SK-N-SH (cell line): ENCODE data around the gene OR13C5. TPM values are rescaled to one million over a fixed set of nuclear protein-coding genes. Genes with fewer than 3 reads are reported as not detected.

Source experiments
- CTCF ChIA-PET: fragments of 300-600, 350-600 bp; formaldehyde crosslinking; extraction: SDS; loops from one replicate; lab custom pipeline; 2021; lab: Yijun Ruan, JAX
- POLR2A ChIA-PET: fragments of 350-600 bp; sonication (Branson Sonifier 250); formaldehyde crosslinking; extraction: SDS; loops from one replicate; lab custom pipeline; 2020; ENCODE audit warnings: antibody characterized with exemption, inconsistent platforms; lab: Yijun Ruan, JAX
- DNase-seq: peaks from one replicate; pipeline ENCODE4 v3.0.0; 2012
- H2AFZ ChIP-seq: fragments of 200-600 bp; sonication (generic); 2 replicates; pipeline ENCODE4 v1.8.1; 2016; ENCODE audit warnings: antibody characterized with exemption, mild to moderate bottlenecking, low read depth
- H3F3A ChIP-seq: fragments of 200-600 bp; sonication (generic); replicated peaks from 2 replicates; pipeline ENCODE3; 2016; ENCODE audit warnings: antibody characterized with exemption, mild to moderate bottlenecking; ENCODE audit not compliant: insufficient read depth
- H3K27ac ChIP-seq, 2 experiments: fragments of 200-500 bp in 1 of 2; fragments of 200-600 bp in 1 of 2; sonication (Bioruptor generic) in 1 of 2; sonication (generic), shearing (Covaris generic) in 1 of 2; 2 replicates each; pipeline versions ENCODE4 v1.5.1 to v1.6.1; 2014 to 2016; ENCODE audit warnings: low read depth in 2 of 2, inconsistent platforms in 1 of 2, low read length in 1 of 2, mild to moderate bottlenecking in 1 of 2, mixed read lengths in 1 of 2
- H3K27me3 ChIP-seq: fragments of 200-600 bp; sonication (generic), shearing (Covaris generic); 2 replicates; pipeline ENCODE4 v1.6.1; 2016; ENCODE audit warnings: mixed run types; ENCODE audit not compliant: insufficient read depth
- H3K36me3 ChIP-seq, 2 experiments: fragments of 200-500 bp in 1 of 2; fragments of 200-600 bp in 1 of 2; sonication (Bioruptor generic) in 1 of 2; sonication (generic) in 1 of 2; replicated peaks in 1 of 2; 2 replicates each; pipeline versions ENCODE3 to v1.5.1; 2014 to 2016; ENCODE audit warnings: low read length in 1 of 2, mild to moderate bottlenecking in 1 of 2; ENCODE audit not compliant: insufficient read depth in 2 of 2, control insufficient read depth in 1 of 2
- H3K4me1 ChIP-seq, 2 experiments: fragments of 200-500 bp in 1 of 2; fragments of 200-600 bp in 1 of 2; sonication (Bioruptor generic) in 1 of 2; sonication (generic), shearing (Covaris generic) in 1 of 2; 2 replicates each; pipeline versions ENCODE4 v1.5.1 to v1.6.1; 2014 to 2016; ENCODE audit warnings: low read depth in 1 of 2, low read length in 1 of 2, mixed run types in 1 of 2; ENCODE audit not compliant: insufficient read depth in 2 of 2, control insufficient read depth in 1 of 2
- H3K4me2 ChIP-seq: fragments of 200-600 bp; sonication (generic), shearing (Covaris generic); 2 replicates; pipeline ENCODE4 v1.6.1; 2017; ENCODE audit warnings: mixed run types
- H3K4me3 ChIP-seq, 2 experiments: fragments of 200-500 bp in 1 of 2; fragments of 200-600 bp in 1 of 2; sonication (Bioruptor generic) in 1 of 2; sonication (generic), shearing (Covaris generic) in 1 of 2; 2 replicates each; pipeline versions ENCODE4 v1.5.1 to v1.8.1; 2014 to 2016; ENCODE audit warnings: low read depth in 2 of 2, inconsistent platforms in 1 of 2, low read length in 1 of 2, mild to moderate bottlenecking in 1 of 2, mixed read lengths in 1 of 2, moderate library complexity in 1 of 2
- H3K79me2 ChIP-seq: fragments of 200-600 bp; sonication (generic); 2 replicates; pipeline ENCODE4 v1.8.1; 2017; ENCODE audit warnings: mild to moderate bottlenecking; ENCODE audit not compliant: insufficient read depth
- H3K9ac ChIP-seq: fragments of 200-600 bp; sonication (generic); 2 replicates; pipeline ENCODE4 v1.6.1; 2017; ENCODE audit warnings: mixed run types
- H3K9me2 ChIP-seq: fragments of 200-600 bp; sonication (generic); 2 replicates; pipeline ENCODE4 v1.6.1; 2017; ENCODE audit warnings: mixed run types
- H3K9me3 ChIP-seq: fragments of 200-600 bp; sonication (generic); 2 replicates; pipeline ENCODE4 v1.6.1; 2017; ENCODE audit warnings: mixed run types, mild to moderate bottlenecking, moderate library complexity
- H4K20me1 ChIP-seq: fragments of 200-600 bp; sonication (generic); 2 replicates; pipeline ENCODE4 v1.6.1; 2017; ENCODE audit warnings: mild to moderate bottlenecking, mixed run types; ENCODE audit not compliant: insufficient read depth
- GATA2 ChIP-seq: sonication (generic); formaldehyde crosslinking; IDR thresholded peaks from 2 replicates; pipeline ENCODE4 v1.5.0; 2020; ENCODE audit warnings: mild to moderate bottlenecking, missing genetic modification reagents
- MEF2A ChIP-seq: IDR thresholded peaks from 2 replicates; pipeline ENCODE4 v1.4.0; 2012; ENCODE audit warnings: low read depth, borderline replicate concordance
- POLR2AphosphoS5 ChIP-seq: IDR thresholded peaks from 2 replicates; pipeline ENCODE4 v1.6.1; 2012; ENCODE audit warnings: low read depth, low read length
- RCOR1 ChIP-seq: fragments of 150-350 bp; IDR thresholded peaks from 2 replicates; pipeline ENCODE4 v1.6.1; 2017; ENCODE audit warnings: antibody characterized with exemption, low read length
- RXRA ChIP-seq: IDR thresholded peaks from 2 replicates; pipeline ENCODE4 v1.4.0; 2012; ENCODE audit warnings: low read depth, mild to moderate bottlenecking, borderline replicate concordance
- TAF1 ChIP-seq: IDR thresholded peaks from 2 replicates; pipeline ENCODE4 v1.6.1; 2012; ENCODE audit warnings: low read depth, mild to moderate bottlenecking, low read length, moderate library complexity, borderline replicate concordance
- WGBS: methylation state at CpG from one replicate; pipeline ENCODE4 v1.1.6; 2017; ENCODE audit warnings: low lambda C conversion rate; 5-methylcytosine and 5-hydroxymethylcytosine counted together
- polyA plus RNA-seq, 3 experiments: library from polyadenylated mRNA; depleted of rRNA; stranded (reverse); fragments of >200 nt; gene quantifications; 2 replicates each; pipeline ENCODE4 v1.2.3, GENCODE V29; 2012
- TF ChIP-seq, protein P1 (sequence below): fragments of 150-350 bp; IDR thresholded peaks from 2 replicates; pipeline ENCODE4 v1.6.1; 2017; ENCODE audit warnings: antibody characterized with exemption, low read length, low read depth, borderline replicate concordance
- TF ChIP-seq, protein P2 (sequence below): fragments of 200-600 bp; sonication (generic); IDR thresholded peaks from 2 replicates; pipeline ENCODE4 v1.6.1; 2017; ENCODE audit warnings: antibody characterized with exemption, mild to moderate bottlenecking, moderate library complexity
- TF ChIP-seq, protein P3 (sequence below): IDR thresholded peaks from 2 replicates; pipeline ENCODE4 v1.6.1; 2012; ENCODE audit warnings: mild to moderate bottlenecking, low read depth, low read length, moderate library complexity

Gene OR13C5
- polyA plus RNA-seq, 1 of the 3 experiments (the other 2 are of a cell fraction), result not detected

DNA sequence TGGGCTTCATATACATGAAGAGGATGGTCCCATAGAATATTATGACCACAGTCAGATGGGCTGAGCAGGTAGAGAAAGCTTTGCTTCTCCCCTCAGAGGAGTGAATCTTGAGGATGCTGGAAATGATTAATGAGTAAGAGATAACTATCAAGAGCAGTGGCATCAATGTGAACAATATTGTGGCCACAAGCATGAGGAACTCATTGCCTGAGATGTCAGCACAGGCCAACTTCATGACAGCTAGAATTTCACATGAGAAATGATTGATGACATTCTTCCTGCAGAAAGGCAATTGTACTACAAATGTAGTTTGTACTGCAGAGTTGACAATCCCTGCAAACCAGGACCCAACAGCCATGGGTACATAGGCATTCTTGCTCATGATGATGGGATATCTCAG lies 18.2 kb upstream of the OR13C5 start (continued):
- TF ChIP-seq, protein P1, sequence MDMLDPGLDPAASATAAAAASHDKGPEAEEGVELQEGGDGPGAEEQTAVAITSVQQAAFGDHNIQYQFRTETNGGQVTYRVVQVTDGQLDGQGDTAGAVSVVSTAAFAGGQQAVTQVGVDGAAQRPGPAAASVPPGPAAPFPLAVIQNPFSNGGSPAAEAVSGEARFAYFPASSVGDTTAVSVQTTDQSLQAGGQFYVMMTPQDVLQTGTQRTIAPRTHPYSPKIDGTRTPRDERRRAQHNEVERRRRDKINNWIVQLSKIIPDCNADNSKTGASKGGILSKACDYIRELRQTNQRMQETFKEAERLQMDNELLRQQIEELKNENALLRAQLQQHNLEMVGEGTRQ, result no peak
- TF ChIP-seq, protein P2, sequence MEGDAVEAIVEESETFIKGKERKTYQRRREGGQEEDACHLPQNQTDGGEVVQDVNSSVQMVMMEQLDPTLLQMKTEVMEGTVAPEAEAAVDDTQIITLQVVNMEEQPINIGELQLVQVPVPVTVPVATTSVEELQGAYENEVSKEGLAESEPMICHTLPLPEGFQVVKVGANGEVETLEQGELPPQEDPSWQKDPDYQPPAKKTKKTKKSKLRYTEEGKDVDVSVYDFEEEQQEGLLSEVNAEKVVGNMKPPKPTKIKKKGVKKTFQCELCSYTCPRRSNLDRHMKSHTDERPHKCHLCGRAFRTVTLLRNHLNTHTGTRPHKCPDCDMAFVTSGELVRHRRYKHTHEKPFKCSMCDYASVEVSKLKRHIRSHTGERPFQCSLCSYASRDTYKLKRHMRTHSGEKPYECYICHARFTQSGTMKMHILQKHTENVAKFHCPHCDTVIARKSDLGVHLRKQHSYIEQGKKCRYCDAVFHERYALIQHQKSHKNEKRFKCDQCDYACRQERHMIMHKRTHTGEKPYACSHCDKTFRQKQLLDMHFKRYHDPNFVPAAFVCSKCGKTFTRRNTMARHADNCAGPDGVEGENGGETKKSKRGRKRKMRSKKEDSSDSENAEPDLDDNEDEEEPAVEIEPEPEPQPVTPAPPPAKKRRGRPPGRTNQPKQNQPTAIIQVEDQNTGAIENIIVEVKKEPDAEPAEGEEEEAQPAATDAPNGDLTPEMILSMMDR, result no peak
- TF ChIP-seq POLR2AphosphoS5 (no peak), TAF1 (no peak), GATA2 (CRISPR knock-in tag) (no peak)

DNA sequence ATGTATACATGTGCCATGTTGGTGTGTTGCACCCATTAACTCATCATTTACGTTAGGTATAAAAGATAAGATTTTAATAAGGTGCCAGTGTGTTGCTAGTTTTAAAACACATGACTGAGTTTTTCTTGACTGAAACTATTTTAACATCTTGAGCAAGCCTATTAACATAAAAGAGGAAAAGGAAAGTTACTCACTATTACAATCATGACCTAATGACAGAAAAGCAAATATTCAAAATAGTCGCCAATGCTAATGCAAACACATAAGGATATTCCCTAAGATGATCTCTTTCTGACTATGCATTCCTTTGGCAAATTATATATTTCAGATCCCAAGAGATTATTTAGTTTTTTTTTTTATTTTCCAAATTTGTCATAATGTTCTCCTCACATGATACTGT lies 12.0 kb upstream of the OR13C5 start:
- DNase-seq, result no peak
- no peaks in the 10 kb centered on the region for H3K4me1 ChIP-seq
- TF ChIP-seq TAF1 (no peak), RCOR1 (no peak), MEF2A (no peak)
- TF ChIP-seq, protein P3, sequence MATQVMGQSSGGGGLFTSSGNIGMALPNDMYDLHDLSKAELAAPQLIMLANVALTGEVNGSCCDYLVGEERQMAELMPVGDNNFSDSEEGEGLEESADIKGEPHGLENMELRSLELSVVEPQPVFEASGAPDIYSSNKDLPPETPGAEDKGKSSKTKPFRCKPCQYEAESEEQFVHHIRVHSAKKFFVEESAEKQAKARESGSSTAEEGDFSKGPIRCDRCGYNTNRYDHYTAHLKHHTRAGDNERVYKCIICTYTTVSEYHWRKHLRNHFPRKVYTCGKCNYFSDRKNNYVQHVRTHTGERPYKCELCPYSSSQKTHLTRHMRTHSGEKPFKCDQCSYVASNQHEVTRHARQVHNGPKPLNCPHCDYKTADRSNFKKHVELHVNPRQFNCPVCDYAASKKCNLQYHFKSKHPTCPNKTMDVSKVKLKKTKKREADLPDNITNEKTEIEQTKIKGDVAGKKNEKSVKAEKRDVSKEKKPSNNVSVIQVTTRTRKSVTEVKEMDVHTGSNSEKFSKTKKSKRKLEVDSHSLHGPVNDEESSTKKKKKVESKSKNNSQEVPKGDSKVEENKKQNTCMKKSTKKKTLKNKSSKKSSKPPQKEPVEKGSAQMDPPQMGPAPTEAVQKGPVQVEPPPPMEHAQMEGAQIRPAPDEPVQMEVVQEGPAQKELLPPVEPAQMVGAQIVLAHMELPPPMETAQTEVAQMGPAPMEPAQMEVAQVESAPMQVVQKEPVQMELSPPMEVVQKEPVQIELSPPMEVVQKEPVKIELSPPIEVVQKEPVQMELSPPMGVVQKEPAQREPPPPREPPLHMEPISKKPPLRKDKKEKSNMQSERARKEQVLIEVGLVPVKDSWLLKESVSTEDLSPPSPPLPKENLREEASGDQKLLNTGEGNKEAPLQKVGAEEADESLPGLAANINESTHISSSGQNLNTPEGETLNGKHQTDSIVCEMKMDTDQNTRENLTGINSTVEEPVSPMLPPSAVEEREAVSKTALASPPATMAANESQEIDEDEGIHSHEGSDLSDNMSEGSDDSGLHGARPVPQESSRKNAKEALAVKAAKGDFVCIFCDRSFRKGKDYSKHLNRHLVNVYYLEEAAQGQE, result no peak
- H3K9me3 ChIP-seq, result no peaks in the 10 kb centered on the region
- no peak overlapping the region for H3K27ac ChIP-seq
- ChIA-PET POLR2A (no interaction called here), CTCF (no interaction called here)
- no peak overlapping the region for H3K9ac ChIP-seq
- H2AFZ ChIP-seq, result no peak overlapping the region; the same call in 1 of the 2 replicates
- H3K79me2 ChIP-seq, result no peaks in the 10 kb centered on the region
- H3K27me3 ChIP-seq, result no peaks in the 10 kb centered on the region
- no peaks in the 10 kb centered on the region for H3K9me2 ChIP-seq
- no peaks in the 10 kb centered on the region for H4K20me1 ChIP-seq
- no peak overlapping the region for H3K4me2 ChIP-seq
- H3K36me3 ChIP-seq, result no peaks in the 10 kb centered on the region
- no peak overlapping the region for H3K4me3 ChIP-seq
- 34% methylated on average over 2 of the region's 2 CpGs for WGBS
- H3F3A ChIP-seq, result no peaks in the 10 kb centered on the region

DNA sequence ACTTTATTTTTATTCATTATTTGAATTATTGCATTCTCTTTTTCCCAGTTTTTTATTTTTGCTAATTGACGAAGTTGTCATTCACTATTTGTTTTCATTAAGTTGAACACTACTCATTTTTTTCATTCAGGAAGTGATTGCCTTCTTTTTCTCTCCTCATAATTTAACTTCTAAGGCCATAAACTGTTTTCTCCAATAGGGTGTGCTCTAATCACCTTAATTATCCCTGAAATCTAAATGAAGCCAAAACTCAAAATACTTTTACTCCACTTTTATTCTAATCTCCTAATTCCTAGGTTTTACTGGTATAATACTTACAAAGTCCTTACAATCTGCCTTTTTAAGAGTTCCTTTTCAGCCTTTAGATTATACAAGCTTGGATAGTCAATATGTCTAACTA lies 9.1 kb upstream of the OR13C5 start:
- H4K20me1 ChIP-seq, result no peaks in the 10 kb centered on the region
- H3K27me3 ChIP-seq, result no peaks in the 10 kb centered on the region
- no peak overlapping the region for H3K4me2 ChIP-seq
- no peak overlapping the region for H3K4me3 ChIP-seq
- H3K27ac ChIP-seq, result no peak overlapping the region
- no peaks in the 10 kb centered on the region for H3K36me3 ChIP-seq
- H2AFZ ChIP-seq, result no peak overlapping the region
- H3K4me1 ChIP-seq, result no peaks in the 10 kb centered on the region
- no peaks in the 10 kb centered on the region for H3K9me2 ChIP-seq
- no peaks in the 10 kb centered on the region for H3K79me2 ChIP-seq
- no peak overlapping the region for H3K9ac ChIP-seq
- no peak for DNase-seq
- ChIA-PET CTCF (no interaction called here), POLR2A (no interaction called here)
- H3F3A ChIP-seq, result no peaks in the 10 kb centered on the region
- 0% methylated on average over 1 of the region's 1 CpG for WGBS
- no peak for TF ChIP-seq RXRA
- TF ChIP-seq, protein P2, result peak; percentile 45
- TF ChIP-seq, all 33 proteins: peak for 1
- H3K9me3 ChIP-seq, result no peaks in the 10 kb centered on the region
